H9 (cell line): ENCODE data around the gene CHID1. TPM values are rescaled to one million over a fixed set of nuclear protein-coding genes. Genes with fewer than 3 reads are reported as not detected.

ENCODE experiments used
- DNase-seq: peaks from one replicate; pipeline ENCODE4 v3.0.0-alpha.2; 2017
- H2AFZ ChIP-seq: one replicate; pipeline ENCODE4 v1.6.1; 2013; ENCODE audit warnings: mild to moderate bottlenecking, low read length, control low read depth, moderate library complexity
- H2AK5ac ChIP-seq: 2 replicates; pipeline ENCODE4 v1.6.1; 2013; ENCODE audit warnings: low read length, control low read depth, mixed read lengths; ENCODE audit not compliant: insufficient read length
- H2BK120ac ChIP-seq: one replicate; pipeline ENCODE4 v1.6.1; 2013; ENCODE audit warnings: low read depth, mild to moderate bottlenecking, low read length, control low read depth, inconsistent platforms; ENCODE audit not compliant: poor library complexity, severe bottlenecking
- H2BK12ac ChIP-seq: 2 replicates; pipeline ENCODE4 v1.6.1; 2013; ENCODE audit warnings: low read length, control low read depth, mixed read lengths, low read depth; ENCODE audit not compliant: insufficient read length
- H2BK15ac ChIP-seq: 2 replicates; pipeline ENCODE4 v1.6.1; 2013; ENCODE audit warnings: low read depth, low read length, control low read depth
- H2BK20ac ChIP-seq: one replicate; pipeline ENCODE4 v1.6.1; 2013; ENCODE audit warnings: low read depth, mild to moderate bottlenecking, low read length, control low read depth, inconsistent platforms; ENCODE audit not compliant: poor library complexity, severe bottlenecking
- H2BK5ac ChIP-seq: 2 replicates; pipeline ENCODE4 v1.6.1; 2013; ENCODE audit warnings: low read length, control low read depth, mixed read lengths; ENCODE audit not compliant: insufficient read length
- H3K14ac ChIP-seq: 2 replicates; pipeline ENCODE4 v1.6.1; 2013; ENCODE audit warnings: low read length, control low read depth; ENCODE audit not compliant: insufficient read depth
- H3K18ac ChIP-seq: 2 replicates; pipeline ENCODE4 v1.6.1; 2013; ENCODE audit warnings: low read depth, mild to moderate bottlenecking, mixed read lengths, low read length, control low read depth; ENCODE audit not compliant: insufficient read length
- H3K23ac ChIP-seq: 2 replicates; pipeline ENCODE4 v1.6.1; 2013; ENCODE audit warnings: low read length, control low read depth, mixed read lengths, low read depth; ENCODE audit not compliant: insufficient read length
- H3K23me2 ChIP-seq: 2 replicates; pipeline ENCODE4 v1.6.1; 2013; ENCODE audit warnings: low read depth, mild to moderate bottlenecking, mixed read lengths, low read length, control low read depth; ENCODE audit not compliant: insufficient read length, poor library complexity, severe bottlenecking
- H3K27ac ChIP-seq: 2 replicates; pipeline ENCODE4 v1.5.1; 2013; ENCODE audit warnings: low read length, control low read depth, mixed read lengths, low read depth; ENCODE audit not compliant: insufficient read length
- H3K27me3 ChIP-seq: 2 replicates; pipeline ENCODE4 v1.6.1; 2013; ENCODE audit warnings: low read length, control low read depth, inconsistent platforms; ENCODE audit not compliant: insufficient read depth
- H3K4ac ChIP-seq: 2 replicates; pipeline ENCODE4 v1.6.1; 2013; ENCODE audit warnings: low read depth, mild to moderate bottlenecking, control low read depth, inconsistent platforms, low read length, moderate library complexity
- H3K4me1 ChIP-seq: 2 replicates; pipeline ENCODE4 v1.6.1; 2013; ENCODE audit warnings: low read length, control low read depth, inconsistent platforms; ENCODE audit not compliant: insufficient read depth
- H3K4me2 ChIP-seq: 2 replicates; pipeline ENCODE4 v1.6.1; 2013; ENCODE audit warnings: low read length, control low read depth, mixed read lengths; ENCODE audit not compliant: insufficient read length, insufficient read depth
- H3K56ac ChIP-seq: 2 replicates; pipeline ENCODE4 v1.6.1; 2013; ENCODE audit warnings: low read depth, mild to moderate bottlenecking, mixed read lengths, low read length, control low read depth; ENCODE audit not compliant: insufficient read length
- H3K79me1 ChIP-seq: 2 replicates; pipeline ENCODE4 v1.6.1; 2013; ENCODE audit warnings: low read depth, mild to moderate bottlenecking, moderate library complexity, low read length, control low read depth, inconsistent platforms; ENCODE audit not compliant: insufficient read depth, poor library complexity, severe bottlenecking
- H3K79me2 ChIP-seq: 2 replicates; pipeline ENCODE4 v1.6.1; 2013; ENCODE audit warnings: low read length, control low read depth, inconsistent platforms; ENCODE audit not compliant: insufficient read depth
- H3K9ac ChIP-seq: 2 replicates; pipeline ENCODE4 v1.6.1; 2013; ENCODE audit warnings: low read length, control low read depth, mixed read lengths; ENCODE audit not compliant: insufficient read length; ENCODE audit errors: extremely low read depth
- H3K9me3 ChIP-seq: one replicate; pipeline ENCODE4 v1.6.1; 2013; ENCODE audit warnings: low read depth, low read length, inconsistent platforms; ENCODE audit not compliant: control insufficient read depth
- H3T11ph ChIP-seq: one replicate; pipeline ENCODE4 v1.6.1; 2013; ENCODE audit warnings: mild to moderate bottlenecking, low read length, control low read depth, inconsistent platforms
- H4K20me1 ChIP-seq: one replicate; pipeline ENCODE4 v1.6.1; 2013; ENCODE audit not compliant: control insufficient read depth, insufficient read length, insufficient read depth
- H4K5ac ChIP-seq: 2 replicates; pipeline ENCODE4 v1.6.1; 2013; ENCODE audit warnings: low read depth, mild to moderate bottlenecking, mixed read lengths, low read length, control low read depth; ENCODE audit not compliant: insufficient read length
- H4K8ac ChIP-seq: replicated peaks from 2 replicates; pipeline ENCODE4 v1.6.1; 2013; ENCODE audit warnings: low read length, control low read depth, mixed read lengths, low read depth; ENCODE audit not compliant: insufficient read length
- H4K91ac ChIP-seq: 2 replicates; pipeline ENCODE4 v1.6.1; 2013; ENCODE audit warnings: low read depth, mild to moderate bottlenecking, moderate library complexity, mixed read lengths, low read length, control low read depth; ENCODE audit not compliant: insufficient read length
- H3K27ac Mint-ChIP-seq, 3 experiments: 2 replicates in 2 of 3; 3 replicates in 1 of 3; pipeline ENCODE4 v1.8.0; 2020 to 2021; ENCODE audit warnings: mixed read lengths in 3 of 3, mild to moderate bottlenecking in 1 of 3, moderate library complexity in 1 of 3
- H3K27me3 Mint-ChIP-seq: 2 replicates; pipeline ENCODE4 v1.8.0; 2021; ENCODE audit warnings: low read depth, mild to moderate bottlenecking, moderate library complexity, mixed read lengths
- H3K36me3 Mint-ChIP-seq, 3 experiments: 2 replicates in 2 of 3; 3 replicates in 1 of 3; pipeline ENCODE4 v1.8.0; 2020 to 2021; ENCODE audit warnings: low read depth in 3 of 3, mixed read lengths in 3 of 3; ENCODE audit not compliant: insufficient read depth in 1 of 3
- H3K4me1 Mint-ChIP-seq, 2 experiments: 2 replicates each; pipeline ENCODE4 v1.8.0; 2020; ENCODE audit warnings: mixed read lengths in 2 of 2
- H3K4me3 Mint-ChIP-seq, 2 experiments: 2 replicates in 1 of 2; 3 replicates in 1 of 2; pipeline ENCODE4 v1.8.0; 2020 to 2021; ENCODE audit warnings: mild to moderate bottlenecking in 2 of 2, mixed read lengths in 2 of 2, moderate library complexity in 1 of 2
- H3K9me3 Mint-ChIP-seq, 2 experiments: 2 replicates in 1 of 2; 3 replicates in 1 of 2; pipeline ENCODE4 v1.8.0; 2020; ENCODE audit warnings: mild to moderate bottlenecking in 2 of 2, mixed read lengths in 2 of 2, moderate library complexity in 1 of 2
- CTCF ChIP-seq: fragments of 200-600 bp; sonication (generic); conservative IDR thresholded peaks from 3 replicates; pipeline ENCODE4 v1.8.0; 2021; ENCODE audit warnings: antibody characterized with exemption, mild to moderate bottlenecking
- WGBS: extraction: QIAGEN DNeasy Blood & Tissue Kit; methylation state at CpG from one replicate; pipeline ENCODE4 v1.1.7; 2013; ENCODE audit warnings: missing lambda C conversion rate, low lambda C conversion rate, mixed read lengths; ENCODE audit not compliant: insufficient read length; ENCODE audit errors: extremely low coverage; 5-methylcytosine and 5-hydroxymethylcytosine counted together
- total RNA-seq: library from RNA; stranded (reverse); gene quantifications from 2 replicates; pipeline ENCODE4 v1.2.1, GENCODE V29; 2021

The CHID1 gene
- total RNA-seq, 1 experiment from 2014 or later = 89.4 TPM

GRCh38 chr11:844693-845644 lies 65.6 kb downstream of the CHID1 start:
- Mint-ChIP-seq H3K27me3 (peaks cover 7% of the 10 kb centered on the region), H3K36me3 (peaks cover 0 to 15% (median 13%) of the 10 kb centered on the region in 3 experiments; a peak in 6 of 7 replicates), H3K4me3 (peak overlapping the region; percentile 60 to 84), H3K27ac (peak overlapping the region; percentile 47 to 96 (median 91); a peak in 6 of 7 replicates), H3K9me3 (no peaks in the 10 kb centered on the region), H3K4me1 (peaks cover 17 to 36% of the 10 kb centered on the region in 2 experiments)
- no CpG with 5 or more reads among the region's 31 CpGs for WGBS
- H3K14ac ChIP-seq = peak overlapping the region; percentile 37
- no peak overlapping the region for H3K23ac ChIP-seq
- H2BK120ac ChIP-seq = no peak overlapping the region
- peak overlapping the region; percentile 41 for H3K18ac ChIP-seq
- H2BK15ac ChIP-seq = 0 out of 2 replicates have a peak overlapping the region, but pooled peaks have one; percentile 2
- no peak overlapping the region for H4K5ac ChIP-seq
- H3T11ph ChIP-seq = no peak overlapping the region
- no peaks in the 10 kb centered on the region; the same call in 1 of the 2 replicates for H3K27me3 ChIP-seq
- no peak overlapping the region for H2AFZ ChIP-seq
- H3K9me3 ChIP-seq = no peaks in the 10 kb centered on the region
- no peak overlapping the region for H2BK5ac ChIP-seq
- H3K4me2 ChIP-seq = peak overlapping the region; percentile 75
- H3K27ac ChIP-seq = no peak overlapping the region
- H3K56ac ChIP-seq = no peak overlapping the region
- H3K4me1 ChIP-seq = peaks cover 2% of the 10 kb centered on the region; the same call in 1 of the 2 replicates
- no peak overlapping the region for H2AK5ac ChIP-seq
- H4K91ac ChIP-seq = no peak overlapping the region
- H4K20me1 ChIP-seq = peaks cover 6% of the 10 kb centered on the region
- DNase-seq = peak; percentile 94
- peak overlapping the region; percentile 55 for H2BK12ac ChIP-seq
- H2BK20ac ChIP-seq = no peak overlapping the region
- no peak; the same call in 1 of the 3 replicates for TF ChIP-seq CTCF
- peaks cover 15% of the 10 kb centered on the region for H3K23me2 ChIP-seq
- no peak overlapping the region for H3K4ac ChIP-seq
- no peak overlapping the region for H4K8ac ChIP-seq
- peaks cover 2% of the 10 kb centered on the region for H3K79me1 ChIP-seq
- no peak overlapping the region for H3K9ac ChIP-seq
- no peaks in the 10 kb centered on the region; the same call in 1 of the 2 replicates for H3K79me2 ChIP-seq
